ENCODE data around the gene GALM. TPM values are rescaled to one million over a fixed set of nuclear protein-coding genes. Genes with fewer than 3 reads are reported as not detected.
"Not testable (repeated sequence)": the region's sequence is repeated elsewhere in the genome, so short reads cannot be mapped to it uniquely, and the experiment has no call there.

The GALM gene
- total RNA-seq, 1 donor from 2014 or later: 32.6 TPM

- no peak for DNase-seq (ENCODE audit: low spot score)
Measured at GRCh38 chr2:38739524-38739923, 73.6 kb downstream of the GALM start.

- no peak for DNase-seq (ENCODE audit: low spot score)
Measured at GRCh38 chr2:38740851-38741731, 75.2 kb downstream of the GALM start.

- DNase-seq (ENCODE audit: low spot score): no peak
Measured at GRCh38 chr2:38742797-38743559, 77.1 kb downstream of the GALM start.

GRCh38 chr2:38743672-38744398 is 77.9 kb downstream of the GALM start:
- no peak for DNase-seq (ENCODE audit: low spot score)

GRCh38 chr2:38744399-38744780 is 78.5 kb downstream of the GALM start:
- DNase-seq (ENCODE audit: low spot score): no peak

GRCh38 chr2:38745267-38745666 is 79.4 kb downstream of the GALM start:
- no peak for DNase-seq (ENCODE audit: low spot score)

- DNase-seq (ENCODE audit: low spot score): no peak
Measured at GRCh38 chr2:38747007-38747424, 81.1 kb downstream of the GALM start.

- no peak for DNase-seq (ENCODE audit: low spot score)
Measured at GRCh38 chr2:38747819-38748218, 81.9 kb downstream of the GALM start.

GRCh38 chr2:38748391-38748790 is 82.5 kb downstream of the GALM start:
- DNase-seq (ENCODE audit: low spot score): no peak

- no peak for DNase-seq (ENCODE audit: low spot score)
Measured at GRCh38 chr2:38748943-38749804, 83.3 kb downstream of the GALM start.

GRCh38 chr2:38750011-38750890 is 84.3 kb downstream of the GALM start:
- DNase-seq (ENCODE audit: low spot score): peak; percentile 43

- peak; percentile 99 for DNase-seq (ENCODE audit: low spot score)
Measured at GRCh38 chr2:38750891-38751595, 85.1 kb downstream of the GALM start, which contains the start of gene SRSF7. TSS of gene SRSF7 (minus strand) at chr2:38751361. CDS start at chr2:38751256, 105 bp downstream.

GRCh38 chr2:38751596-38752410 is 85.9 kb downstream of the GALM start:
- no peak for DNase-seq (ENCODE audit: low spot score)

- no peak for DNase-seq (ENCODE audit: low spot score)
Measured at GRCh38 chr2:38754049-38754448, 88.1 kb downstream of the GALM start.

- DNase-seq (ENCODE audit: low spot score): no peak
Measured at GRCh38 chr2:38754506-38754905, 88.6 kb downstream of the GALM start.

GRCh38 chr2:38755891-38756290 is 90.0 kb downstream of the GALM start:
- DNase-seq (ENCODE audit: low spot score): not testable (repeated sequence)

- no peak for DNase-seq (ENCODE audit: low spot score)
Measured at GRCh38 chr2:38763228-38763627, 97.3 kb downstream of the GALM start.

GRCh38 chr2:38763728-38764127 is 97.8 kb downstream of the GALM start:
- no peak for DNase-seq (ENCODE audit: low spot score)

- no peak for DNase-seq (ENCODE audit: low spot score)
Measured at GRCh38 chr2:38765149-38765548, 99.2 kb downstream of the GALM start.

Data from mucosa of gallbladder (tissue), 1 donor.